B cell (primary cell): ENCODE results near the gene KHK. TPM values are rescaled to one million over a fixed set of nuclear protein-coding genes. Genes with fewer than 3 reads are reported as not detected.

Experiments used
- ATAC-seq: fragments of 200-7000 bp; cut with Tn5 transposase; one replicate; pipeline ENCODE4 v1.10.0; 2021; ENCODE audit warnings: low read depth, mild to moderate bottlenecking, moderate number of reproducible peaks, moderate library complexity
- CTCF ChIA-PET: fragments of 350-600 bp; sonication (Branson Sonifier 250); formaldehyde crosslinking; loops from one replicate; lab custom pipeline; 2021; ENCODE audit warnings: antibody characterized with exemption, inconsistent platforms; lab: Charles Lee
- POLR2A ChIA-PET: fragments of 350-600 bp; sonication (Branson Sonifier 250); formaldehyde crosslinking; loops from one replicate; lab custom pipeline; 2021; ENCODE audit warnings: antibody characterized with exemption; lab: Charles Lee
- DNase-seq: peaks from one replicate; pipeline ENCODE4 v3.0.0; 2013
- H2AFZ ChIP-seq: 2 replicates; pipeline ENCODE4 v1.6.1; 2012; ENCODE audit warnings: mild to moderate bottlenecking, low read depth, low read length; ENCODE audit not compliant: insufficient read depth, poor library complexity, severe bottlenecking
- H3K27ac ChIP-seq, 2 donors: 1 replicate in 1 of 2; 2 replicates in 1 of 2; pipeline ENCODE4 v1.5.1; 2012 to 2013; ENCODE audit warnings: low read length in 2 of 2, mild to moderate bottlenecking in 2 of 2, moderate library complexity in 1 of 2
- H3K27me3 ChIP-seq, 4 experiments: fragments of 200-600 bp in 1 of 4; sonication (generic) in 1 of 4; replicated peaks in 1 of 4; 1 replicate in 2 of 4; 2 replicates in 2 of 4; pipeline versions ENCODE4 v1.6.1 to v1.7.0; 2013 to 2016; ENCODE audit warnings: low read length in 3 of 4, mild to moderate bottlenecking in 2 of 4, mixed read lengths in 1 of 4, moderate library complexity in 1 of 4; ENCODE audit not compliant: insufficient read depth in 4 of 4, control insufficient read depth in 3 of 4; ENCODE audit errors: control extremely low read depth in 1 of 4
- H3K36me3 ChIP-seq, 2 experiments: replicated peaks in 1 of 2; 1 replicate in 1 of 2; 2 replicates in 1 of 2; pipeline versions ENCODE4 v1.6.1 to v1.7.1; 2013; ENCODE audit warnings: low read length in 1 of 2; ENCODE audit not compliant: insufficient read depth in 2 of 2, control insufficient read depth in 1 of 2; ENCODE audit errors: control extremely low read depth in 1 of 2, extremely low read depth in 1 of 2
- H3K4me1 ChIP-seq, 2 donors: fragments of 200-600 bp in 1 of 2; sonication (generic) in 1 of 2; 1 replicate in 1 of 2; 2 replicates in 1 of 2; pipeline versions ENCODE4 v1.5.1 to v1.6.1; 2013 to 2017; ENCODE audit warnings: low read length in 2 of 2; ENCODE audit not compliant: control insufficient read depth in 2 of 2, insufficient read depth in 2 of 2
- H3K4me2 ChIP-seq: replicated peaks from 2 replicates; pipeline ENCODE3; 2012; ENCODE audit warnings: mild to moderate bottlenecking, low read depth, low read length; ENCODE audit not compliant: poor library complexity, severe bottlenecking
- H3K4me3 ChIP-seq, 5 experiments: fragments of 200-600 bp in 1 of 5; sonication (generic) in 1 of 5; 1 replicate in 3 of 5; 2 replicates in 2 of 5; pipeline versions ENCODE4 v1.5.1 to v1.7.0; 2011 to 2016; ENCODE audit warnings: low read length in 4 of 5, mild to moderate bottlenecking in 4 of 5, low read depth in 2 of 5, control low read depth in 1 of 5, moderate library complexity in 1 of 5; ENCODE audit not compliant: insufficient read depth in 1 of 5; ENCODE audit errors: control extremely low read depth in 1 of 5, extremely low read depth in 1 of 5
- H3K79me2 ChIP-seq: fragments of 200-600 bp; sonication (generic); one replicate; pipeline ENCODE4 v1.6.0; 2016; ENCODE audit warnings: low read length; ENCODE audit not compliant: control insufficient read depth, insufficient read depth
- H3K9ac ChIP-seq: fragments of 200-600 bp; sonication (generic); 2 replicates; pipeline ENCODE4 v1.6.1; 2017; ENCODE audit warnings: mild to moderate bottlenecking, low read length, moderate library complexity
- H3K9me3 ChIP-seq, 3 donors: one replicate each; pipeline versions ENCODE4 v1.6.1 to v1.7.1; 2013; ENCODE audit warnings: low read length in 2 of 3; ENCODE audit not compliant: control insufficient read depth in 2 of 3, insufficient read depth in 1 of 3; ENCODE audit errors: control extremely low read depth in 1 of 3
- H4K20me1 ChIP-seq: 2 replicates; pipeline ENCODE4 v1.6.0; 2012; ENCODE audit warnings: mild to moderate bottlenecking, low read length; ENCODE audit not compliant: insufficient read depth, control insufficient read depth, poor library complexity, severe bottlenecking
- H3K27ac Mint-ChIP-seq: one replicate; pipeline ENCODE4 v1.8.0; 2021; ENCODE audit warnings: mixed read lengths
- H3K27me3 Mint-ChIP-seq: one replicate; pipeline ENCODE4 v1.8.0; 2021; ENCODE audit warnings: mixed read lengths
- H3K4me1 Mint-ChIP-seq: one replicate; pipeline ENCODE4 v1.8.0; 2021; ENCODE audit warnings: mixed read lengths
- H3K4me3 Mint-ChIP-seq: one replicate; pipeline ENCODE4 v1.8.0; 2021; ENCODE audit warnings: mixed read lengths
- H3K9me3 Mint-ChIP-seq: one replicate; pipeline ENCODE4 v1.8.0; 2022; ENCODE audit warnings: mixed read lengths; ENCODE audit not compliant: insufficient read depth
- EZH2 ChIP-seq: IDR thresholded peaks from 2 replicates; pipeline ENCODE4 v1.6.1; 2012; ENCODE audit warnings: borderline replicate concordance, low read depth, mild to moderate bottlenecking, moderate library complexity, low read length; ENCODE audit not compliant: insufficient read depth, poor library complexity, severe bottlenecking
- WGBS: methylation state at CpG from one replicate; pipeline ENCODE4 v1.1.5; 2013; ENCODE audit warnings: missing lambda C conversion rate; ENCODE audit not compliant: insufficient coverage; 5-methylcytosine and 5-hydroxymethylcytosine counted together
- intact Hi-C: fragments of 100-400 bp; cut with micrococcal nuclease; formaldehyde crosslinking; loops from one replicate; pipeline ENCODE4 v1.10.0; 2022
- polyA plus RNA-seq: library from polyadenylated mRNA; depleted of rRNA; stranded (reverse); fragments of >200 nt; gene quantifications from 2 replicates; pipeline ENCODE4 v1.2.3, GENCODE V29; 2012
- total RNA-seq, 2 donors: library from RNA; stranded (reverse); fragments of 120-200 nt in 1 of 2; gene quantifications; 1 replicate in 1 of 2; 2 replicates in 1 of 2; pipeline versions ENCODE4 v1.2.3 to v1.2.4, GENCODE V29; 2013 to 2022
- TF ChIP-seq, protein P1 (sequence below): fragments of 200-600 bp; IDR thresholded peaks from one replicate; pipeline ENCODE4 v1.8.0; 2022; ENCODE audit warnings: antibody characterized with exemption, mild to moderate bottlenecking

The KHK gene
- total and polyA plus RNA-seq, 2 donors (not counting 1 experiment from before 2014, with no cell fraction given) = 3.3 to 4.0 TPM

DNA sequence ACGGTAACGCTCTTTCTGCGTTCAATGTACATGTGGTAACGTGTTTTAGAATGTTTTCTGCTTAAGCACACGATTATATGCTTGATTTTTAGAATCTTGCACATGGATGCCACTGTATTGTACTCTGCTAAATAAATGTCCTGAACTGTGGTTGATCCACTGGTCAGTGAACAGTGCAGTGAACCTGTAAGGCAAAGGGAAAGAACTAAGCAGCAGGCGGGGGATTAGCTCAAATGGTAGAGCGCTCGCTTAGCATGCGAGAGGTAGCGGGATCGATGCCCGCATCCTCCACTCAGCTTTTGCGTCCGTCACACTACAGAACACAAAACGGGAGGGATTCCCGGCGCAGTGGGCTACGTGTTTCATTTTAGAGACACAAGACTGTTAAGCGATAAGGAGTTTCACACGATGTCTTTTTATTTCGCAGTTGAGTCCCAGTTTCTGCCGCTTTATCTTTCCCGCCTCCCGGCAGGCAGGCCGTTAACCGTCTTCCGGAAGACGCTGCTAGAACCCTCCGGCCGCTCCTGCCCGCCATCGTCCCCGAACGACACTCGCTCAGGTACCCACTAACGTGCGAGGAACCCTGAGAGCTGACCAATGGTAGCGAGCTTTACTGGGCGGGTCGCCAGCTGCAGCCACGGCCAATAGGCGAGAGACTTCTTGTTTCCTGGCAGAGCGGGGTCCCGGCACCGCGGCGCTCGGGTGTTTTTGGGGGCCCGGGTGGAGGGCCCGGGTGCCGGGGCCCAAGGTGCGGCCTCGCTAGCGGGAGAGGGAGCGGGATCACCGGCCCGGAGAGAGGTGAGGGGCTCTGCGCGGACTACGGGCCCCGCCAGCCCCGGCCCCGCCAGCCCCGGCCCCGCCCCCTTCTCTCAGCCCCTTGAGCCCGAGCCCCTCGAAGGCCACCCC lies 35.3 kb upstream of the KHK start, which contains the start of gene AGBL5:
Gene AGBL5 (plus strand): TSS at position 673 of the 906 bp plus-strand sequence. CDS start 1,291 bp downstream, outside the sequence.
- ATAC-seq = peak; percentile 71

More for the DNA sequence above, 35.3 kb upstream of the KHK start, which contains the start of gene AGBL5:
- Histone ChIP-seq H3K4me2 (peak within 1 kb of the TSS; percentile 94), H3K4me3 (peak within 1 kb of the TSS; percentile 57 to 94 (median 81)), H3K79me2 (no peaks in the 10 kb centered on the region), H2AFZ (peak within 1 kb of the TSS; percentile 91), H4K20me1 (no peaks in the 10 kb centered on the region), H3K9ac (peak within 1 kb of the TSS; percentile 74), H3K4me1 (peaks cover 4 to 15% of the 10 kb centered on the region in 2 donors), H3K27ac (peak within 1 kb of the TSS; percentile 72 to 80), H3K9me3 (no peaks in the 10 kb centered on the region), H3K36me3 (peaks cover 0 to 18% of the 10 kb centered on the region in 2 experiments), H3K27me3 (no peaks in the 10 kb centered on the region)
- Mint-ChIP-seq H3K9me3 (no peaks in the 10 kb centered on the region), H3K27ac (peak within 1 kb of the TSS; percentile 100), H3K27me3 (peaks cover 7% of the 10 kb centered on the region), H3K4me1 (peaks cover 17% of the 10 kb centered on the region), H3K4me3 (peak within 1 kb of the TSS; percentile 95)
- WGBS = under 1% methylated on average over 65 of the region's 67 CpGs
- DNase-seq = peak; percentile 98
- ChIA-PET POLR2A (interaction anchor here (0.6 to 4.2 kb wide), 15 partner anchors 9 to 399 kb away, joined by 3 to 48 read pairs (median 4); partner anchors contain the start of genes ATRAID, EMILIN1, NRBP1 and OST4), CTCF (interaction anchor here (0.6 to 3.7 kb wide), 21 partner anchors 8 to 227 kb away, joined by 3 to 27 read pairs (median 3); partner anchors contain the start of genes KHK, OST4 and TMEM214)
- TF ChIP-seq, protein P1, sequence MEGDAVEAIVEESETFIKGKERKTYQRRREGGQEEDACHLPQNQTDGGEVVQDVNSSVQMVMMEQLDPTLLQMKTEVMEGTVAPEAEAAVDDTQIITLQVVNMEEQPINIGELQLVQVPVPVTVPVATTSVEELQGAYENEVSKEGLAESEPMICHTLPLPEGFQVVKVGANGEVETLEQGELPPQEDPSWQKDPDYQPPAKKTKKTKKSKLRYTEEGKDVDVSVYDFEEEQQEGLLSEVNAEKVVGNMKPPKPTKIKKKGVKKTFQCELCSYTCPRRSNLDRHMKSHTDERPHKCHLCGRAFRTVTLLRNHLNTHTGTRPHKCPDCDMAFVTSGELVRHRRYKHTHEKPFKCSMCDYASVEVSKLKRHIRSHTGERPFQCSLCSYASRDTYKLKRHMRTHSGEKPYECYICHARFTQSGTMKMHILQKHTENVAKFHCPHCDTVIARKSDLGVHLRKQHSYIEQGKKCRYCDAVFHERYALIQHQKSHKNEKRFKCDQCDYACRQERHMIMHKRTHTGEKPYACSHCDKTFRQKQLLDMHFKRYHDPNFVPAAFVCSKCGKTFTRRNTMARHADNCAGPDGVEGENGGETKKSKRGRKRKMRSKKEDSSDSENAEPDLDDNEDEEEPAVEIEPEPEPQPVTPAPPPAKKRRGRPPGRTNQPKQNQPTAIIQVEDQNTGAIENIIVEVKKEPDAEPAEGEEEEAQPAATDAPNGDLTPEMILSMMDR = no peak
- no peak for TF ChIP-seq EZH2
- intact Hi-C loops = loop anchor here (1.0 kb wide), 10 partner anchors 9 to 319 kb away; partner anchors contain the start of genes ATRAID, EIF2B4, KHK and OST4
